ENCODE measurements around the gene SMO.

Gene SMO

DNA sequence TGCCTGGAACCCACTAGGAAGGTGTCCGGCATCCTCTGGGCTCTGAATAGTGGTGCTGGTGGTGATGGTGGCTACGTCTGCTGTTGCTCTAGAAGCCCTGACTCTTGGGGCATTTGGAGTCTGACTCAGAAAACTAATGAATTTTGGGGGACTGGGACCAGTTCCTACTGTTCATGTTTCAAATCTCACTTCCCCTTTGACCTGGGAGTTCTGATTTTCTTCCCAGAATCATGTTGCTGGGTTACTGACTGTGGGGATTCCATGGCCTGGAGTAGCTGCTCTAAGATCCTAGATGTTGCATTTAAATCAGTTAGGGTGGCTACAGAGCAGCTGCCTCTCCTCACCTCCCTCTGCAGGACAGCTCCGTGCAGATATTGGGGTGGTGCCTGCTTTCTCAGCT lies 40.7 kb upstream of the SMO start:
- TF ChIP-seq, protein P1, sequence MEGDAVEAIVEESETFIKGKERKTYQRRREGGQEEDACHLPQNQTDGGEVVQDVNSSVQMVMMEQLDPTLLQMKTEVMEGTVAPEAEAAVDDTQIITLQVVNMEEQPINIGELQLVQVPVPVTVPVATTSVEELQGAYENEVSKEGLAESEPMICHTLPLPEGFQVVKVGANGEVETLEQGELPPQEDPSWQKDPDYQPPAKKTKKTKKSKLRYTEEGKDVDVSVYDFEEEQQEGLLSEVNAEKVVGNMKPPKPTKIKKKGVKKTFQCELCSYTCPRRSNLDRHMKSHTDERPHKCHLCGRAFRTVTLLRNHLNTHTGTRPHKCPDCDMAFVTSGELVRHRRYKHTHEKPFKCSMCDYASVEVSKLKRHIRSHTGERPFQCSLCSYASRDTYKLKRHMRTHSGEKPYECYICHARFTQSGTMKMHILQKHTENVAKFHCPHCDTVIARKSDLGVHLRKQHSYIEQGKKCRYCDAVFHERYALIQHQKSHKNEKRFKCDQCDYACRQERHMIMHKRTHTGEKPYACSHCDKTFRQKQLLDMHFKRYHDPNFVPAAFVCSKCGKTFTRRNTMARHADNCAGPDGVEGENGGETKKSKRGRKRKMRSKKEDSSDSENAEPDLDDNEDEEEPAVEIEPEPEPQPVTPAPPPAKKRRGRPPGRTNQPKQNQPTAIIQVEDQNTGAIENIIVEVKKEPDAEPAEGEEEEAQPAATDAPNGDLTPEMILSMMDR (IDR thresholded peaks at IDR 0.05; ENCODE audit: control extremely low read depth, extremely low read depth, low read depth, missing control alignments), result no peak
- ChIA-PET POLR2A (interaction anchor here (0.6 to 0.7 kb wide), 2 partner anchors 208 to 863 kb away, joined by 3 read pairs; no protein-coding TSS in a partner anchor), CTCF (interaction anchor here (0.6 to 16.0 kb wide), 9 partner anchors 15 to 863 kb away, joined by 3 to 220 read pairs (median 3); no protein-coding TSS in a partner anchor)
- no peak for DNase-seq (ENCODE audit: extremely low spot score)

DNA sequence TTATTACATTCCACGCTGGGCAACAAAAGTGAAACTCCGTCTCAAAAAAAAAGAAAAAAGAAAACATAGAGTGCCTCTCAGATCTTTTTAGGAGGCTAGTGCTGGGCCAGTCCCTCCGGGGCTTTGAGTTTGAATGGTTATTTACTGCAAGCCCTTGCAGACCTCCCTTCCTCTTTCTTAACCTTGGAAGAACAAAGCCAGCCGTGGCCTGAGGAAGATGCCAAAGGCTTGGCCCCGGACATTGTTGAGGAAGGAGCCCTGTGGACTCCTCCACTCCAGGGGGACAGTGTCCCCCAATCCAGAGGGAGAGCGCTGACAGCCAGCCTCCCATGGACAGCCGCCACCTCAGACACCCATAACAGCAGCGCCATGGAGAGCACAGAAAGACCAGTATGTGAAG lies 38.9 kb upstream of the SMO start:
- CTCF ChIA-PET, result interaction anchor here (0.7 to 16.0 kb wide), 4 partner anchors 9 to 69 kb away, joined by 3 to 220 read pairs (median 4); no protein-coding TSS in a partner anchor
- DNase-seq (ENCODE audit: extremely low spot score), result no peak
- TF ChIP-seq, protein P1 (IDR thresholded peaks at IDR 0.05; ENCODE audit: control extremely low read depth, extremely low read depth, low read depth, missing control alignments), result no peak
- POLR2A ChIA-PET, result interaction anchor here (1.2 kb wide), 1 partner anchor 27 kb away, joined by 3 read pairs; no protein-coding TSS in a partner anchor

DNA sequence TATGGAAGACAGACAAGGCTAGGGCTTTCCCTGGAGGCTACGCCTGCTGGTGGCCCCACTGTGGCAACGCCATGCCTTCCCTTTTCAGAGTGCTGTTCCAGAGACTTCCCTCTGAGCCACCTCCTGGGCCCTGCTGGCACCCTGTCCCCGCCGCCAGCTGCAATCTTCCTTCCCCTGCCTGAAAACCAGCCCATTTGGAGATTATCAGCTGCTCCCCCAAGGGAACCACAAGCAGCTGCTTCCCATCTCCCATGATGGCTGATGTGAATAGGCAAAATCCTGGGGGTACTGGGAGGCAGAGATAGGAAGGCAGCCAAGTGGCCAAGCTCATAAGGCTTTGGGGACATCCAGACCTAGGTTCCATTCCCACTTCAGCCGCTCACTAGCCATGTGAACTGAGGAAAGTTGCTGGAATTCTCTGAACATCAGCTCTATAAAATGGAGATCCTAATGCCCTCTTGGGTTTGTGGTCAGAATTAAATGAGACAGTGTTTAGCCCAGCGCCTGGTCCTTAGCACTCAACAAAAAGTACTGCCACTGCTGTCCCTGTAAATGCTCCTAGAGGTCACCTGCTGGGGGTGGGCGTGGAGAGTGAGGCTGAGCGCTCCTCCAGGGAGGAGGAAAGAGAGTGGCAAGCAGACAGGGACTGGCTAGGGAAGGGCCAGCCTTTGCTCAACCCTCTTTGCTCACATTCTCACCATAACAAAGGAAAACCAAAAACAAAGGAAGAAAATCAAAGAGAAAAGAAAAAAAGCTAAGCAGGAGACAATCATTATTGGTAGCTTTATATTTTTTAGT lies 38.0 kb upstream of the SMO start:
- CTCF ChIA-PET, result interaction anchor here (0.7 to 16.0 kb wide), 10 partner anchors 10 to 68 kb away, joined by 3 to 220 read pairs (median 4); no protein-coding TSS in a partner anchor
- TF ChIP-seq, protein P1 (IDR thresholded peaks at IDR 0.05; ENCODE audit: control extremely low read depth, extremely low read depth, low read depth, missing control alignments), result no peak
- no peak for DNase-seq (ENCODE audit: extremely low spot score)
- POLR2A ChIA-PET, result interaction anchor here (1.2 kb wide), 1 partner anchor 28 kb away, joined by 3 read pairs; no protein-coding TSS in a partner anchor

DNA sequence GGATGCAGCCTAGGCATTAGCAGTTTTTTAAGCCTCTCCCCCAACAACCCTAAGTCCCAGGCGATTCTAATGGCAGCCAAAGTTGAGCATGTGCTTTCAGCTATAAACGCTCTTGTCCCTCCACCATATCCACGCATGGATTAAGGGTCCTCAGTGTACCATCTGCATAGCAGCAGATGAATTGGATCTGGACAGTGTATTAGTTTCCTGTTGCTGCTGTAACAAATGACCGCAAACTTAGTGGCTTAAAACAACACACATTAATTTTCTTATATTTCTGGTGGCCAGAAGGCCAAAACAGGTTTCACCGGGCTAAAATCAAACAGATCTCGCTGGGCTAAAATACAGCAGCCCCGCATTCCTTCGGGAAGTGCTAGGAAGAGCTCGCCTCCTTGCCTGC lies 30.8 kb upstream of the SMO start:
- TF ChIP-seq, protein P1 (IDR thresholded peaks at IDR 0.05; ENCODE audit: control extremely low read depth, extremely low read depth, low read depth, missing control alignments), result no peak
- POLR2A ChIA-PET, result no interaction called here
- DNase-seq (ENCODE audit: extremely low spot score), result no peak
- CTCF ChIA-PET, result interaction anchor here (1.0 to 17.7 kb wide), 7 partner anchors 6 to 210 kb away, joined by 3 to 220 read pairs (median 6); partner anchors contain the start of gene TSPAN33

DNA sequence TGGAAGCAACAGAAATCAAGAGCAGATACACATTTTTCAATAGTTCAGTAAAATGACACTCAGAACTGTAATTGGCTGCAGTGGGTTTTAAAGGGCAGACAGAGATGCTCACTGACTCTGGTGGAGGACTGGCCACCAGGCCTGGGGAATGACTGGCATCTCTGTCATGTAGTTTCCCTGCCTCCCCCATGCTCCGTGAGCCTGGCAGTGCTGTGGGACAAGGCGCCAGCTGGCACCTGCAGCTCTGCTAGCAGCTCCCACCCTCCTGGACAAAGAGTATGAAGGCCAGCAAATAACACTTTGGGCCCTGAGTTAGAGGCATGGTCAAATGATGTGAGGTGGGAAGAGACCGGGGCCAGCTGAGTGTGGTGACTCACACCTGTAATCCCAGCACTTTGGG lies 28.9 kb upstream of the SMO start:
- TF ChIP-seq, protein P1 (IDR thresholded peaks at IDR 0.05; ENCODE audit: control extremely low read depth, extremely low read depth, low read depth, missing control alignments), result no peak
- ChIA-PET POLR2A (no interaction called here), CTCF (interaction anchor here (0.9 to 17.7 kb wide), 5 partner anchors 8 to 51 kb away, joined by 3 to 220 read pairs (median 5); partner anchors contain the start of gene TSPAN33)
- DNase-seq (ENCODE audit: extremely low spot score), result no peak

DNA sequence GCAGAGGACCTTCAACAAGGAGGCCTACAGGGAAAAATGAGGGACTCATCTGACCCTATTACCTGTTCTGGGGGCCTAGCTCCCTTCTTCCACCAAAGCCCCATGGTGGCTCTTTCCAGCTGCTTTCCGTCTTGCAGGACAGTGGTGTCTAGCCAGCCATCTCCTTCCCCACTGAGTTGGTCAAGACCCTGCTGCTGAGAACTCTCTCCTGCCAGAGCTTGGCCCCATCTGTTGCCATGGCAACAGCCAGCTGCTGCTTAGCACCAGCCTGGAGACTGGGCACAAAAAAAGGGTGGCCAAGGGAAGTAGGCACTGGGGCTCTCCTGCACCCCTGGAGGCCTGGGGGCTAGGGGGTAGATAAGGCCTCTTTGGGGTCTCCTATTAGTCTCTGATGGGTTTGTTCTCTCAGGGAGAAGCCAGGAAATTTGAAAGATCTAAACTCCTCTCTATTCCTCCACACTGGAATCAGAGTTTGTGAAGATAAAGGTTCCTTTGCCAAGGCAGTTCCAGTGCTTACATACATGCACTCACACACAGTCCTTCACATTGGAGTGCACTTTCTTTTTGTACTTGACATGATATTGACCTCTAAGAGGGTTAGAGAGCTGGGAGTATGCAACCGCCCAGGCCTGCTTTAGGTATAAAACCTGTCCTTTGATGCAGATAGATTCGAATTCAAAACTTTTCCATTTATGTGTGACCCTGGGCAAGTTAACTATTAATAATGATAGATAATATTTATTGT lies 28.1 kb upstream of the SMO start:
- no peak for DNase-seq (ENCODE audit: extremely low spot score)
- TF ChIP-seq, protein P1 (IDR thresholded peaks at IDR 0.05; ENCODE audit: control extremely low read depth, extremely low read depth, low read depth, missing control alignments), result no peak
- CTCF ChIA-PET, result interaction anchor here (0.9 to 17.7 kb wide), 5 partner anchors 8 to 50 kb away, joined by 3 to 220 read pairs (median 5); partner anchors contain the start of gene TSPAN33
- POLR2A ChIA-PET, result interaction anchor here (0.6 kb wide), 1 partner anchor 456 kb away, joined by 6 read pairs; no protein-coding TSS in a partner anchor

All from GM10248 (cell line).